HepG2 (cell line): ENCODE results near the gene HDAC5. TPM values are rescaled to one million over a fixed set of nuclear protein-coding genes. Genes with fewer than 3 reads are reported as not detected.
A peak's percentile ranks its signal among the peaks of the same experiment; 100 is the strongest.

Source experiments
- LCORL ChIP-seq, 2 experiments: fragments of 450-650 bp in 1 of 2; sonication (generic) in 1 of 2; formaldehyde crosslinking in 1 of 2; IDR thresholded peaks; 2 replicates each; pipeline versions ENCODE4 v1.5.0 to v1.6.1; 2017 to 2020; ENCODE audit warnings: antibody characterized with exemption in 1 of 2, missing genetic modification reagents in 1 of 2
- MTF2 ChIP-seq: sonication (generic); formaldehyde crosslinking; IDR thresholded peaks from 2 replicates; pipeline ENCODE4 v1.5.0; 2020; ENCODE audit warnings: missing genetic modification reagents, borderline replicate concordance
- NFIC ChIP-seq: IDR thresholded peaks from 2 replicates; pipeline ENCODE4 v1.6.1; 2012; ENCODE audit warnings: mild to moderate bottlenecking, low read length, inconsistent platforms
- PCBP2 ChIP-seq: fragments of 200-400 bp; formaldehyde crosslinking; optimal IDR thresholded peaks from 2 replicates; pipeline ENCODE3; 2018; ENCODE audit warnings: low read length, low read depth; ENCODE audit not compliant: poor library complexity, severe bottlenecking
- PHB2 ChIP-seq: fragments of 450-650 bp; IDR thresholded peaks from 2 replicates; pipeline ENCODE4 v1.6.1; 2018; ENCODE audit not compliant: partially characterized antibody
- SNAPC2 ChIP-seq: sonication (generic); formaldehyde crosslinking; IDR thresholded peaks from 2 replicates; pipeline ENCODE4 v1.8.1; 2022; ENCODE audit warnings: mild to moderate bottlenecking, missing genetic modification reagents
- ZC3H4 ChIP-seq: sonication (generic); formaldehyde crosslinking; IDR thresholded peaks from 2 replicates; pipeline ENCODE4 v1.4.0; 2020; ENCODE audit warnings: missing genetic modification reagents, borderline replicate concordance
- ZNF543 ChIP-seq: sonication (generic); formaldehyde crosslinking; IDR thresholded peaks from 2 replicates; pipeline ENCODE4 v1.4.0; 2020; ENCODE audit warnings: mild to moderate bottlenecking, missing genetic modification reagents
- ZNF761 ChIP-seq: sonication (generic); formaldehyde crosslinking; conservative IDR thresholded peaks from 2 replicates; pipeline ENCODE4 v1.4.0; 2020; ENCODE audit warnings: mild to moderate bottlenecking, missing genetic modification reagents
- ZSCAN30 ChIP-seq: sonication (generic); formaldehyde crosslinking; IDR thresholded peaks from 2 replicates; pipeline ENCODE4 v1.5.0; 2020; ENCODE audit warnings: mild to moderate bottlenecking, missing genetic modification reagents
- polyA plus RNA-seq, 8 experiments: library from polyadenylated mRNA; depleted of rRNA in 3 of 8; stranded (reverse) in 7 of 8; unstranded in 1 of 8; fragments of >200 nt; fragmentation: Illumina TruSeq in 4 of 8; extraction: Trizol in 4 of 8; gene quantifications; 2 replicates each; pipeline versions ENCODE4 v1.2.1 to v1.2.3, GENCODE V29; 2011 to 2016; ENCODE audit warnings: low read depth in 4 of 8, missing spikeins in 1 of 8, mixed read lengths in 1 of 8; ENCODE audit not compliant: insufficient read depth in 1 of 8
- total RNA-seq, 5 experiments: library from RNA; depleted of rRNA; stranded (reverse); fragments of >200 nt; fragmentation: Illumina TruSeq; extraction: Trizol; gene quantifications; 2 replicates each; pipeline ENCODE4 v1.2.3, GENCODE V29; 2016; ENCODE audit warnings: low read depth in 1 of 5
- TF ChIP-seq, protein P1 (sequence below): sonication (generic); formaldehyde crosslinking; IDR thresholded peaks from 2 replicates; pipeline ENCODE4 v1.4.0; 2020; ENCODE audit warnings: mild to moderate bottlenecking, missing genetic modification reagents
- TF ChIP-seq, protein P2 (sequence below): sonication (generic); formaldehyde crosslinking; IDR thresholded peaks from 2 replicates; pipeline ENCODE4 v1.8.1; 2023; ENCODE audit warnings: mild to moderate bottlenecking, inconsistent platforms, moderate library complexity, missing genetic modification reagents, borderline replicate concordance
- TF ChIP-seq, protein P3 (sequence below): sonication (generic); formaldehyde crosslinking; IDR thresholded peaks from 2 replicates; pipeline ENCODE4 v1.5.0; 2020; ENCODE audit warnings: missing genetic modification reagents
- TF ChIP-seq, protein P4 (sequence below): fragments of 450-650 bp; IDR thresholded peaks from 2 replicates; pipeline ENCODE4 v1.6.1; 2017; ENCODE audit warnings: mild to moderate bottlenecking

The HDAC5 gene
- total and polyA plus RNA-seq, 2 of the 13 experiments (the other 11 are each of a cell fraction or from before 2014, with no cell fraction given), result 46.4 to 85.4 TPM

DNA sequence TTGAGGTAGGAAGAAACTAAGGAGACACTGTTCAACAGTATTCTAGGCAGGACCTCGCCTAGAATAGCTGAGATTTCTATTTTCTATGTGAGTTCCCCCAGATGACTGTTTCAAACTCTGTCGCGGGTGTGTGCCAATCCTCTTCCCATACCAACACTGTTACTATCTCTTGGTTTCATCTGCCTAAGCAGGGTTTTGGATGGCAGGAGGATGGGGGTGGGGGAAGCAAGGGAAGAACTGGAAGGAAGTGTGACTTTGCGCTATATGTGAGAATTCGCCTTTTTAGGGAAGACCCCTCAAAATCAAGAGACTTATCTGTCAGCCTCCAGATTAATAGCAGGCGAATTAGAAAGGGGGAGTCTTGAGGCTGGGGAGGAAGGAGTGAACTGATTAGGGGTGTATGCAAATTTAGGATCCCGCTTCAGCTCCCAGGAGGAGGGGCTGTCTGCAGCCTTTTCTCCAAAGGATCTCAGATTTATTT lies 53.4 kb downstream of the HDAC5 start (continued):
- TF ChIP-seq, protein P1, sequence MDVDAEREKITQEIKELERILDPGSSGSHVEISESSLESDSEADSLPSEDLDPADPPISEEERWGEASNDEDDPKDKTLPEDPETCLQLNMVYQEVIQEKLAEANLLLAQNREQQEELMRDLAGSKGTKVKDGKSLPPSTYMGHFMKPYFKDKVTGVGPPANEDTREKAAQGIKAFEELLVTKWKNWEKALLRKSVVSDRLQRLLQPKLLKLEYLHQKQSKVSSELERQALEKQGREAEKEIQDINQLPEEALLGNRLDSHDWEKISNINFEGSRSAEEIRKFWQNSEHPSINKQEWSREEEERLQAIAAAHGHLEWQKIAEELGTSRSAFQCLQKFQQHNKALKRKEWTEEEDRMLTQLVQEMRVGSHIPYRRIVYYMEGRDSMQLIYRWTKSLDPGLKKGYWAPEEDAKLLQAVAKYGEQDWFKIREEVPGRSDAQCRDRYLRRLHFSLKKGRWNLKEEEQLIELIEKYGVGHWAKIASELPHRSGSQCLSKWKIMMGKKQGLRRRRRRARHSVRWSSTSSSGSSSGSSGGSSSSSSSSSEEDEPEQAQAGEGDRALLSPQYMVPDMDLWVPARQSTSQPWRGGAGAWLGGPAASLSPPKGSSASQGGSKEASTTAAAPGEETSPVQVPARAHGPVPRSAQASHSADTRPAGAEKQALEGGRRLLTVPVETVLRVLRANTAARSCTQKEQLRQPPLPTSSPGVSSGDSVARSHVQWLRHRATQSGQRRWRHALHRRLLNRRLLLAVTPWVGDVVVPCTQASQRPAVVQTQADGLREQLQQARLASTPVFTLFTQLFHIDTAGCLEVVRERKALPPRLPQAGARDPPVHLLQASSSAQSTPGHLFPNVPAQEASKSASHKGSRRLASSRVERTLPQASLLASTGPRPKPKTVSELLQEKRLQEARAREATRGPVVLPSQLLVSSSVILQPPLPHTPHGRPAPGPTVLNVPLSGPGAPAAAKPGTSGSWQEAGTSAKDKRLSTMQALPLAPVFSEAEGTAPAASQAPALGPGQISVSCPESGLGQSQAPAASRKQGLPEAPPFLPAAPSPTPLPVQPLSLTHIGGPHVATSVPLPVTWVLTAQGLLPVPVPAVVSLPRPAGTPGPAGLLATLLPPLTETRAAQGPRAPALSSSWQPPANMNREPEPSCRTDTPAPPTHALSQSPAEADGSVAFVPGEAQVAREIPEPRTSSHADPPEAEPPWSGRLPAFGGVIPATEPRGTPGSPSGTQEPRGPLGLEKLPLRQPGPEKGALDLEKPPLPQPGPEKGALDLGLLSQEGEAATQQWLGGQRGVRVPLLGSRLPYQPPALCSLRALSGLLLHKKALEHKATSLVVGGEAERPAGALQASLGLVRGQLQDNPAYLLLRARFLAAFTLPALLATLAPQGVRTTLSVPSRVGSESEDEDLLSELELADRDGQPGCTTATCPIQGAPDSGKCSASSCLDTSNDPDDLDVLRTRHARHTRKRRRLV (CRISPR knock-in tag), result peak; percentile 70; the same call in 1 of the 2 replicates
- peak; percentile 85 for TF ChIP-seq PCBP2
- peak; percentile 13; the same call in 1 of the 2 replicates for TF ChIP-seq SNAPC2 (CRISPR knock-in tag)
- TF ChIP-seq PHB2, result no peak
- TF ChIP-seq LCORL (IDR thresholded peaks at IDR 0.05), result 0 out of 2 replicates have a peak, but pooled peaks have one; percentile 9
- TF ChIP-seq LCORL (CRISPR knock-in tag; IDR thresholded peaks at IDR 0.05), result no peak
- TF ChIP-seq, protein P2, sequence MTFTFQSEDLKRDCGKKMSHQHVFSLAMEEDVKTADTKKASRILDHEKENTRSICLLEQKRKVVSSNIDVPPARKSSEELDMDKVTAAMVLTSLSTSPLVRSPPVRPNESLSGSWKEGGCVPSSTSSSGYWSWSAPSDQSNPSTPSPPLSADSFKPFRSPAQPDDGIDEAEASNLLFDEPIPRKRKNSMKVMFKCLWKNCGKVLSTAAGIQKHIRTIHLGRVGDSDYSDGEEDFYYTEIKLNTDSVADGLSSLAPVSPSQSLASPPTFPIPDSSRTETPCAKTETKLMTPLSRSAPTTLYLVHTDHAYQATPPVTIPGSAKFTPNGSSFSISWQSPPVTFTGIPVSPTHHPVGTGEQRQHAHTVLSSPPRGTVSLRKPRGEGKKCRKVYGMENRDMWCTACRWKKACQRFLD (CRISPR knock-in tag), result 0 out of 2 replicates have a peak, but pooled peaks have one; percentile 7
- TF ChIP-seq ZNF761 (CRISPR knock-in tag), result no peak; the same call in 1 of the 2 replicates
- 0 out of 2 replicates have a peak, but pooled peaks have one; percentile 43 for TF ChIP-seq ZSCAN30 (CRISPR knock-in tag)
- TF ChIP-seq, protein P3, sequence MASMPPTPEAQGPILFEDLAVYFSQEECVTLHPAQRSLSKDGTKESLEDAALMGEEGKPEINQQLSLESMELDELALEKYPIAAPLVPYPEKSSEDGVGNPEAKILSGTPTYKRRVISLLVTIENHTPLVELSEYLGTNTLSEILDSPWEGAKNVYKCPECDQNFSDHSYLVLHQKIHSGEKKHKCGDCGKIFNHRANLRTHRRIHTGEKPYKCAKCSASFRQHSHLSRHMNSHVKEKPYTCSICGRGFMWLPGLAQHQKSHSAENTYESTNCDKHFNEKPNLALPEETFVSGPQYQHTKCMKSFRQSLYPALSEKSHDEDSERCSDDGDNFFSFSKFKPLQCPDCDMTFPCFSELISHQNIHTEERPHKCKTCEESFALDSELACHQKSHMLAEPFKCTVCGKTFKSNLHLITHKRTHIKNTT (CRISPR knock-in tag), result no peak
- TF ChIP-seq ZC3H4, result peak; percentile 60
- TF ChIP-seq, protein P4, sequence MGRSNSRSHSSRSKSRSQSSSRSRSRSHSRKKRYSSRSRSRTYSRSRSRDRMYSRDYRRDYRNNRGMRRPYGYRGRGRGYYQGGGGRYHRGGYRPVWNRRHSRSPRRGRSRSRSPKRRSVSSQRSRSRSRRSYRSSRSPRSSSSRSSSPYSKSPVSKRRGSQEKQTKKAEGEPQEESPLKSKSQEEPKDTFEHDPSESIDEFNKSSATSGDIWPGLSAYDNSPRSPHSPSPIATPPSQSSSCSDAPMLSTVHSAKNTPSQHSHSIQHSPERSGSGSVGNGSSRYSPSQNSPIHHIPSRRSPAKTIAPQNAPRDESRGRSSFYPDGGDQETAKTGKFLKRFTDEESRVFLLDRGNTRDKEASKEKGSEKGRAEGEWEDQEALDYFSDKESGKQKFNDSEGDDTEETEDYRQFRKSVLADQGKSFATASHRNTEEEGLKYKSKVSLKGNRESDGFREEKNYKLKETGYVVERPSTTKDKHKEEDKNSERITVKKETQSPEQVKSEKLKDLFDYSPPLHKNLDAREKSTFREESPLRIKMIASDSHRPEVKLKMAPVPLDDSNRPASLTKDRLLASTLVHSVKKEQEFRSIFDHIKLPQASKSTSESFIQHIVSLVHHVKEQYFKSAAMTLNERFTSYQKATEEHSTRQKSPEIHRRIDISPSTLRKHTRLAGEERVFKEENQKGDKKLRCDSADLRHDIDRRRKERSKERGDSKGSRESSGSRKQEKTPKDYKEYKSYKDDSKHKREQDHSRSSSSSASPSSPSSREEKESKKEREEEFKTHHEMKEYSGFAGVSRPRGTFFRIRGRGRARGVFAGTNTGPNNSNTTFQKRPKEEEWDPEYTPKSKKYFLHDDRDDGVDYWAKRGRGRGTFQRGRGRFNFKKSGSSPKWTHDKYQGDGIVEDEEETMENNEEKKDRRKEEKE, result no peak
- TF ChIP-seq NFIC, result peak; percentile 28
- TF ChIP-seq MTF2 (CRISPR knock-in tag), result 0 out of 2 replicates have a peak, but pooled peaks have one; percentile 11
- TF ChIP-seq ZNF543, result no peak
